Heart left ventricle (tissue), 16 donors: Measurements from ENCODE around the gene DIAPH2. TPM values are rescaled to one million over a fixed set of nuclear protein-coding genes. Genes with fewer than 3 reads are reported as not detected.

Experiments used
- ATAC-seq, 4 donors: fragments of 200-7000 bp; cut with Tn5 transposase; one replicate each; pipeline ENCODE4 v1.9.1; 2020 to 2022; ENCODE audit warnings: moderate library complexity in 4 of 4, mild to moderate bottlenecking in 3 of 4, moderate number of reproducible peaks in 1 of 4
- DNase-seq, 5 donors: peaks; one replicate each; pipeline ENCODE4 v3.0.0-alpha.2; 2020
- H3K27ac ChIP-seq, 12 donors: fragments of 200-600 bp; sonication (generic) in 4 of 12; one replicate each; pipeline versions ENCODE4 v1.5.0 to v1.8.0; 2016 to 2022; ENCODE audit warnings: mild to moderate bottlenecking in 2 of 12
- H3K27me3 ChIP-seq, 9 donors: fragments of 200-600 bp; sonication (generic) in 2 of 9; one replicate each; pipeline versions ENCODE4 v1.5.1 to v1.8.0; 2016 to 2022; ENCODE audit warnings: mild to moderate bottlenecking in 3 of 9
- H3K36me3 ChIP-seq, 9 donors: fragments of 200-600 bp; sonication (generic) in 2 of 9; one replicate each; pipeline versions ENCODE4 v1.5.0 to v1.8.0; 2018 to 2022; ENCODE audit warnings: mild to moderate bottlenecking in 2 of 9
- H3K4me1 ChIP-seq, 12 donors: fragments of 200-600 bp; sonication (generic) in 4 of 12; one replicate each; pipeline versions ENCODE4 v1.5.0 to v1.8.0; 2016 to 2022; ENCODE audit warnings: mild to moderate bottlenecking in 3 of 12
- H3K4me3 ChIP-seq, 12 donors: fragments of 200-600 bp; sonication (generic) in 4 of 12; one replicate each; pipeline versions ENCODE4 v1.5.0 to v1.8.0; 2017 to 2022; ENCODE audit warnings: mild to moderate bottlenecking in 9 of 12, moderate library complexity in 4 of 12
- H3K9me3 ChIP-seq, 12 donors: fragments of 200-600 bp; sonication (generic) in 4 of 12; one replicate each; pipeline versions ENCODE4 v1.5.0 to v1.8.0; 2016 to 2022; ENCODE audit warnings: mild to moderate bottlenecking in 1 of 12
- CTCF ChIP-seq, 12 donors: fragments of 200-600 bp; sonication (generic) in 4 of 12; IDR thresholded peaks; one replicate each; pipeline versions ENCODE4 v1.5.0 to v1.8.0; 2018 to 2022; ENCODE audit warnings: antibody characterized with exemption in 12 of 12, mild to moderate bottlenecking in 5 of 12
- POLR2A ChIP-seq, 2 donors: fragments of 450-650 bp; IDR thresholded peaks; one replicate each; pipeline ENCODE4 v1.6.1; 2017; ENCODE audit warnings: antibody characterized with exemption in 2 of 2, mild to moderate bottlenecking in 2 of 2, moderate library complexity in 2 of 2
- WGBS, 4 donors: extraction: QIAGEN DNeasy Blood & Tissue Kit in 2 of 4; methylation state at CpG; one replicate each; pipeline versions ENCODE4 v1.1.5 to v1.1.7; 2013 to 2018; 5-methylcytosine and 5-hydroxymethylcytosine counted together
- intact Hi-C, 10 donors: fragments of 100-400 bp; cut with DNase I; formaldehyde crosslinking; loops; one replicate each; pipeline versions ENCODE4 v1.11.1 to v1.14.2; 2022
- polyA plus RNA-seq, 2 donors: library from polyadenylated mRNA; stranded (reverse); fragments of 200-250 nt; gene quantifications; one replicate each; pipeline ENCODE4 v1.2.3, GENCODE V29; 2013
- total RNA-seq, 9 donors: library from RNA; depleted of rRNA in 2 of 9; stranded (reverse); fragments of >200 nt in 2 of 9; fragmentation: NEBNext Ultra II Directional in 3 of 9; extraction: Animal tissue kit (Norgen Biotek cat#: 25700) in 3 of 9; gene quantifications; one replicate each; pipeline versions ENCODE4 v1.1.0 to v1.2.4, GENCODE V29; 2016 to 2023
- donor health status: ischemic (EF 13 %, LVEDD 7.1; RV severe dilation, severe dysfunction).
- donor health status: healthy with polysubstance abuse.
- donor health status: DM: no; HTN: yes; CAD: no.
- donor health status: DM: no; HTN: no; CAD: no.
- donor health status: ischemic (EF 25% LVEDD 6.9; RV normal size, moderate dysfunction).
- donor health status: ischemic (EF 25% LVEDD 5.7; RV mildly dilated, moderate dysfunction).
- donor health status: healthy.
- donor health status: DM: yes; HTN: yes; CAD: no.
- donor health status: ischemic (EF 35%, LVEDD 5.7; RV mildly dilated, moderate dysfunction).
- donor health status: nonischemic (EF 11% LVEDD 7.7; RV severe dilation, severe dysfunction).
- donor health status: DM: yes; HTN: yes; CAD: no.
- donor health status: PGD.
- donor health status: ischemic (EF 29% LVEDD 5.4; RV normal size, mild dysfunction).
- donor health status: nonischemic (EF 23%, LVEDD 6.1; RV moderate dilation, normal function).

Gene DIAPH2
- total and polyA plus RNA-seq, 11 donors = 3.7 to 18.8 (median 12.3) TPM

- no peak for TF ChIP-seq POLR2A (IDR thresholded peaks at IDR 0.05)
- TF ChIP-seq CTCF (IDR thresholded peaks at IDR 0.05) = no peak
- Histone ChIP-seq H3K4me3 (no peak overlapping the region), H3K27ac (no peak overlapping the region), H3K27me3 (no peaks in the 10 kb centered on the region), H3K9me3 (no peaks in the 10 kb centered on the region), H3K36me3 (no peaks in the 10 kb centered on the region), H3K4me1 (no peaks in the 10 kb centered on the region)
- intact Hi-C loops = no loop called here
- no peak for ATAC-seq
- no peak for DNase-seq
- 81 to 89% (median 85%) methylated on average over 5 of the region's 5 CpGs for WGBS, 4 donors
Observed at GRCh38 chrX:96989830-96990571, 305.4 kb downstream of the DIAPH2 start.

GRCh38 chrX:96994093-96994492, 309.5 kb downstream of the DIAPH2 start:
- no peak overlapping the region for H3K27ac ChIP-seq
- intact Hi-C loops = no loop called here
- TF ChIP-seq POLR2A (IDR thresholded peaks at IDR 0.05) = no peak
- TF ChIP-seq CTCF (IDR thresholded peaks at IDR 0.05) = no peak
- no peaks in the 10 kb centered on the region for H3K36me3 ChIP-seq
- DNase-seq (no peak), ATAC-seq (no peak)
- no peaks in the 10 kb centered on the region for H3K27me3 ChIP-seq
- no peaks in the 10 kb centered on the region for H3K4me1 ChIP-seq
- no peak overlapping the region for H3K4me3 ChIP-seq
- WGBS, 4 donors = 59 to 76% (median 69%) methylated on average over 2 of the region's 2 CpGs
- H3K9me3 ChIP-seq = no peaks in the 10 kb centered on the region

- Histone ChIP-seq H3K27me3 (no peaks in the 10 kb centered on the region), H3K4me3 (no peak overlapping the region), H3K27ac (no peak overlapping the region), H3K4me1 (no peaks in the 10 kb centered on the region), H3K36me3 (no peaks in the 10 kb centered on the region), H3K9me3 (no peaks in the 10 kb centered on the region)
- WGBS, 4 donors = 65 to 74% (median 72%) methylated on average over 4 of the region's 4 CpGs
- TF ChIP-seq POLR2A (IDR thresholded peaks at IDR 0.05) = no peak
- no peak for TF ChIP-seq CTCF (IDR thresholded peaks at IDR 0.05)
- ATAC-seq (no peak), DNase-seq (no peak)
- intact Hi-C loops = no loop called here
Observed at GRCh38 chrX:96997196-96997595, 312.6 kb downstream of the DIAPH2 start.

- H3K36me3 ChIP-seq = no peaks in the 10 kb centered on the region
- intact Hi-C loops = no loop called here
- no peaks in the 10 kb centered on the region for H3K27me3 ChIP-seq
- no peak for DNase-seq
- no peak for ATAC-seq
- TF ChIP-seq POLR2A (IDR thresholded peaks at IDR 0.05) = no peak
- no peak for TF ChIP-seq CTCF (IDR thresholded peaks at IDR 0.05)
- no peaks in the 10 kb centered on the region for H3K9me3 ChIP-seq
- H3K4me1 ChIP-seq = no peaks in the 10 kb centered on the region
- no peak overlapping the region for H3K27ac ChIP-seq
- H3K4me3 ChIP-seq = no peak overlapping the region
Observed at GRCh38 chrX:97000682-97001368, 316.2 kb downstream of the DIAPH2 start.
